Suprapubic skin (tissue), 4 donors: ENCODE data around the gene CNPPD1. TPM values are rescaled to one million over a fixed set of nuclear protein-coding genes. Genes with fewer than 3 reads are reported as not detected.

Experiments
- DNase-seq, 2 donors: peaks; one replicate each; pipeline ENCODE4 v3.0.0-alpha.2; 2019; ENCODE audit warnings: low spot score in 2 of 2
- H3K27ac ChIP-seq: fragments of 200-600 bp; sonication (generic); one replicate; pipeline ENCODE4 v1.5.1; 2019
- H3K27me3 ChIP-seq: fragments of 200-600 bp; sonication (generic); one replicate; pipeline ENCODE4 v1.5.1; 2019
- H3K36me3 ChIP-seq: fragments of 200-600 bp; sonication (generic); one replicate; pipeline ENCODE4 v1.5.1; 2019
- H3K4me1 ChIP-seq: fragments of 200-600 bp; sonication (generic); one replicate; pipeline ENCODE4 v1.5.1; 2019
- H3K4me3 ChIP-seq: fragments of 200-600 bp; sonication (generic); one replicate; pipeline ENCODE4 v1.5.1; 2019; ENCODE audit warnings: mild to moderate bottlenecking
- H3K9me3 ChIP-seq: fragments of 200-600 bp; sonication (generic); one replicate; pipeline ENCODE4 v1.5.1; 2019
- EP300 ChIP-seq: sonication (generic); formaldehyde crosslinking; IDR thresholded peaks from one replicate; pipeline ENCODE4 v1.6.1; 2017; ENCODE audit warnings: antibody characterized with exemption
- POLR2A ChIP-seq, 2 donors: fragments of 450-650 bp; IDR thresholded peaks; one replicate each; pipeline ENCODE4 v1.6.1; 2017; ENCODE audit warnings: antibody characterized with exemption in 2 of 2, mild to moderate bottlenecking in 2 of 2, moderate library complexity in 2 of 2
- POLR2AphosphoS5 ChIP-seq, 3 donors: sonication (generic); formaldehyde crosslinking; IDR thresholded peaks; one replicate each; pipeline ENCODE4 v1.6.1; 2017; ENCODE audit warnings: antibody characterized with exemption in 3 of 3
- WGBS: methylation state at CpG from one replicate; pipeline ENCODE4 v1.1.5; 2018; 5-methylcytosine and 5-hydroxymethylcytosine counted together
- total RNA-seq, 4 donors: library from RNA; depleted of rRNA; stranded (reverse); fragments of >200 nt; gene quantifications; one replicate each; pipeline ENCODE4 v1.1.0, GENCODE V29; 2016
- TF ChIP-seq, protein P1 (sequence below), 2 donors: fragments of 200-600 bp in 1 of 2; fragments of 450-650 bp in 1 of 2; sonication (generic) in 1 of 2; IDR thresholded peaks; one replicate each; pipeline ENCODE4 v1.5.1; 2016 to 2019; ENCODE audit warnings: antibody characterized with exemption in 2 of 2, mild to moderate bottlenecking in 1 of 2, moderate library complexity in 1 of 2

The CNPPD1 gene
- total RNA-seq, 4 donors from 2014 or later: 44.9 to 70.3 (median 53.0) TPM

GRCh38 chr2:219179601-219180465, 3.1 kb upstream of the CNPPD1 start:
- peaks cover 53% of the 10 kb centered on the region for H3K36me3 ChIP-seq
- TF ChIP-seq, protein P1, sequence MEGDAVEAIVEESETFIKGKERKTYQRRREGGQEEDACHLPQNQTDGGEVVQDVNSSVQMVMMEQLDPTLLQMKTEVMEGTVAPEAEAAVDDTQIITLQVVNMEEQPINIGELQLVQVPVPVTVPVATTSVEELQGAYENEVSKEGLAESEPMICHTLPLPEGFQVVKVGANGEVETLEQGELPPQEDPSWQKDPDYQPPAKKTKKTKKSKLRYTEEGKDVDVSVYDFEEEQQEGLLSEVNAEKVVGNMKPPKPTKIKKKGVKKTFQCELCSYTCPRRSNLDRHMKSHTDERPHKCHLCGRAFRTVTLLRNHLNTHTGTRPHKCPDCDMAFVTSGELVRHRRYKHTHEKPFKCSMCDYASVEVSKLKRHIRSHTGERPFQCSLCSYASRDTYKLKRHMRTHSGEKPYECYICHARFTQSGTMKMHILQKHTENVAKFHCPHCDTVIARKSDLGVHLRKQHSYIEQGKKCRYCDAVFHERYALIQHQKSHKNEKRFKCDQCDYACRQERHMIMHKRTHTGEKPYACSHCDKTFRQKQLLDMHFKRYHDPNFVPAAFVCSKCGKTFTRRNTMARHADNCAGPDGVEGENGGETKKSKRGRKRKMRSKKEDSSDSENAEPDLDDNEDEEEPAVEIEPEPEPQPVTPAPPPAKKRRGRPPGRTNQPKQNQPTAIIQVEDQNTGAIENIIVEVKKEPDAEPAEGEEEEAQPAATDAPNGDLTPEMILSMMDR (IDR thresholded peaks at IDR 0.05): no peak
- TF ChIP-seq EP300 (no peak), POLR2A (IDR thresholded peaks at IDR 0.05) (no peak), POLR2AphosphoS5 (IDR thresholded peaks at IDR 0.05) (no peak)
- H3K27ac ChIP-seq: no peak overlapping the region
- no peaks in the 10 kb centered on the region for H3K9me3 ChIP-seq
- WGBS: 91% methylated on average over 4 of the region's 9 CpGs
- peak in 1 of 2 donors; percentile 56 for DNase-seq
- H3K4me1 ChIP-seq: peaks cover 33% of the 10 kb centered on the region
- H3K4me3 ChIP-seq: peak overlapping the region; percentile 85
- no peaks in the 10 kb centered on the region for H3K27me3 ChIP-seq

GRCh38 chr2:219178377-219179175, 1.9 kb upstream of the CNPPD1 start:
- peak in 1 of 2 donors; percentile 83 for DNase-seq
- peaks cover 57% of the 10 kb centered on the region for H3K36me3 ChIP-seq
- TF ChIP-seq EP300: no peak
- TF ChIP-seq POLR2A (IDR thresholded peaks at IDR 0.05): no peak
- TF ChIP-seq, protein P1 (IDR thresholded peaks at IDR 0.05): no peak
- no peak for TF ChIP-seq POLR2AphosphoS5 (IDR thresholded peaks at IDR 0.05)
- peak overlapping the region; percentile 99 for H3K27ac ChIP-seq
- no peaks in the 10 kb centered on the region for H3K9me3 ChIP-seq
- peaks cover 39% of the 10 kb centered on the region for H3K4me1 ChIP-seq
- 3% methylated on average over 30 of the region's 45 CpGs for WGBS
- no peaks in the 10 kb centered on the region for H3K27me3 ChIP-seq
- peak overlapping the region; percentile 85 for H3K4me3 ChIP-seq

DNA sequence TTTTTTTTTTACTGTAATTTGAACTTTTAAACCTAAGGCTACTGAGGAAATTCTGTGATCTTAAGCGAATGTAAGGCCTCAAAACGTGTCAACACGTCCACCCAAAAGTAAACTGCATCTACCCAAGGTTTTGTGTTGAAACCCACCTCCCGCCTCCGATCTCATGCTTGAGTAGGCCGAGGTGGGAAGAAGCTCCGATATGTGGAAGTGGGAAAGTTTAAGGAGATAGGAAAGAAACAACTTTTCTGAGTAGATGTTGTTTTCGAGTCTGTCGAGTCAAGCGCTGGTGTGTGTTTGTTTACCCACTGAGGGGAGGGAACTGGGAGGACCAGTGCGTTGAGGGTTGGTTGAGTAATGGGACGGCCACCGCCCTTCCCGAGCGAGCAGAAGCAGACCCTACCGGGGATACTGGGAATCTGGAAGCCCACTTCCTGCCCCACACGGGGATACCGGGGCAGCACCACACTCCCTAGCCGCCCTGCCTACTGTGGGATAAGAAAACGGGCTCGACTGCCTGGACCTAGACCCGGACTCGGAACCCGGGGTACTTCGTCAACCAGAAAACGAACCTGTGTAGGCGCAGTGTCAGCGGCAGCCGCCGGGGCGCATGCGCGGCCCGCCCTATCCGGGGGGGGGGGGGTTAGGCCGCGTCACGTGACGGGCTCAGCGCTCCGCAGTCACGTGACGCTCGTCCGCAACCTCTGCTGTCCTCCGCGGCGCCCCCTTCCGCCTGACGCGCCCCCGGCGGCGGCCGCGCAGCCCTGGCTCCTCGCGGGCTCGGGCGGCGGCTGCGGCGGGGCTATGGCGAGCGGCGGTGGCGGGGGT, 1.0 kb upstream of the CNPPD1 start, which contains the start of gene RETREG2:
Gene RETREG2 (plus strand): TSS at position 724 of the 825 bp plus-strand sequence. CDS start 78 bp downstream, at position 802.
- Histone ChIP-seq H3K4me3 (peak within 1 kb of the TSS; percentile 85), H3K27ac (peak within 1 kb of the TSS; percentile 99), H3K27me3 (no peaks in the 10 kb centered on the region), H3K4me1 (peaks cover 39% of the 10 kb centered on the region), H3K9me3 (no peaks in the 10 kb centered on the region), H3K36me3 (peaks cover 57% of the 10 kb centered on the region)
- WGBS: under 1% methylated on average over 29 of the region's 67 CpGs
- peak; percentile 93 to 94 for DNase-seq
- TF ChIP-seq POLR2A (IDR thresholded peaks at IDR 0.05) (peak; percentile 66 to 94), POLR2AphosphoS5 (IDR thresholded peaks at IDR 0.05) (peak; percentile 84 to 93 (median 91)), EP300 (peak; percentile 20)
- TF ChIP-seq, protein P1 (IDR thresholded peaks at IDR 0.05): peak in 1 of 2 donors; percentile 59

DNA sequence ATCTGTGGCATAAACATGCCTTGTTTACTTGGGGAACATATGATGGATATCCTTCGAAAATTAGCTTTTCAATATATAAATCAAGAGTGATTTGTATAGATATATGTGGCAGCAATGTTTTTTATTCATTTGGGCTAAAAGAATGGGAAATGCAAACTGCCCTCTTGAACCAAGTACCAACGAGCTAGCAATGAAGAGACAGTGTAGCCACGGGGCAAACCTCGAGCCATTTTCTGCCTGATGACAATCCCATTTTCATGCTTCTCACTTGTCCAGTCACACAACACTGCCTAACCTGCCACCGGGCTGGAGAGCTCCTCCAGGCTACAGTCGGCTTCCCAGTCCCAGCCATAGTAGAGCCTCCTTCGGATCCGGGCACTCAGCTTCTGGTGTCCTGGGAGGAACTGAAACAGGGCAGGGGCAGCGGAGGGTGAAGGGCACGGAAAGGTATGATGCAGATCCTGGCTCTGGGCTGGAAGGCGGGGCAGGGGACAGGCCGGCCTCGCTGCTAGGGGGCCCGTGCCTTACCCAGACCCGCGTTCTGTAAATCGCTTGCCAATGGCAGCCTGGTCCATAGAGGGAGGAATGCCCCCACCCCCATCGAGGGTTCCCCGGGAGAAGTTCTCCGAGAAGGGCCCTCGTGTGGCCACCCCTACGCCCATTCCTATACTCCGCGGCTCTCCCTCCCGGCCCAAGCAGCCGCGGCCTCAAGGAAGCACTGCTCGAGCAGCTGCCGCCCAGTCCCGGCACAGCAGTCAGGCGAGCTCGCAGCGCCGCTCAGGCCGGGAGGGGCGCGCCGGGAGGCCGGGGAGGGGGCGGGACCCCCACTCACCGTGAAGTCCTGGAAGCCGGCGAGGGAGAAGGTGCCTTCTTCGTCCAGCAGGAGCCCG, 552 bp downstream of the CNPPD1 start:
- no peaks in the 10 kb centered on the region for H3K27me3 ChIP-seq
- peaks cover 51% of the 10 kb centered on the region for H3K36me3 ChIP-seq
- 2% methylated on average over 30 of the region's 45 CpGs for WGBS
- H3K27ac ChIP-seq: peak overlapping the region; percentile 99
- H3K4me1 ChIP-seq: peaks cover 45% of the 10 kb centered on the region
- peak overlapping the region; percentile 85 for H3K4me3 ChIP-seq
- DNase-seq: peak in 1 of 2 donors; percentile 78
- H3K9me3 ChIP-seq: no peaks in the 10 kb centered on the region
- TF ChIP-seq, protein P1 (IDR thresholded peaks at IDR 0.05): no peak
- TF ChIP-seq POLR2A (IDR thresholded peaks at IDR 0.05): no peak
- TF ChIP-seq POLR2AphosphoS5 (IDR thresholded peaks at IDR 0.05): no peak
- TF ChIP-seq EP300: no peak
